HUDEP-2 (cell line): ENCODE results near the gene STAMBP.
"Not testable (repeated sequence)": the region's sequence is repeated elsewhere in the genome, so short reads cannot be mapped to it uniquely, and the experiment has no call there.

Experiments used
- DNase-seq, 76 experiments: peaks; one replicate each; lab custom pipeline; 2025; ENCODE audit not compliant: unreplicated experiment in 76 of 76; lab: John Stamatoyannopoulos, UW

STAMBP gene

DNA sequence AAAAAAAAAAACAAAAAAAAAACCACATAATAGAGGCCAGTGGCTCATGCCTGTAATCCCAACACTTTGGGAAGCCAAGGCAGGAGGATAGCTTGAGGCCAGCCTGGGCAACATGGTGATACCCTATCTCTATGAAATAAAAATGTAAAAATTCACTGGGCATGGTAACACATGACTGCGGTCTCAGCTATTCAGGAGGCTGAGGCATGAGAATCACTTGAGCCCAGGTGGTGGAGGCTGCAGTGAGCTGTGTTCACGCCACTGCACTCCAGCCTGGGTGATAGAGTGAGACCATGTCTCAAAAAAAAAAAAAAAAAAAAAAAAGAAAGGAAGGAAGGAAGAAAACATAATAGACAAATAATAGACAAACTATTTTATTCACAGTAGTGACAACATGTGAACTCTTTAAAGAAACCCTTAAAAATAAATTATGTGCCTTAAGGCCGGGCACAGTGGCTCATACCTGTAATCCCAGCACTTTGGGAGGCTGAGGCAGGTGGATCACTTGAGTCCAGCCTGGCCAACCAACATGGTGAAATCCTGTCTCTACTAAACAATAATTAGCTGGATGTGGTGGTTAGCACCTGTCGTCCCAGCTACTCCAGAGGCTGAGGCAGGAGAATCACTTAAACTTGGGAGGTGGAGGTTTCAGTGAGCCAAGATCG is 75.3 kb downstream of the STAMBP start:
- DNase-seq, result not testable (repeated sequence)

DNA sequence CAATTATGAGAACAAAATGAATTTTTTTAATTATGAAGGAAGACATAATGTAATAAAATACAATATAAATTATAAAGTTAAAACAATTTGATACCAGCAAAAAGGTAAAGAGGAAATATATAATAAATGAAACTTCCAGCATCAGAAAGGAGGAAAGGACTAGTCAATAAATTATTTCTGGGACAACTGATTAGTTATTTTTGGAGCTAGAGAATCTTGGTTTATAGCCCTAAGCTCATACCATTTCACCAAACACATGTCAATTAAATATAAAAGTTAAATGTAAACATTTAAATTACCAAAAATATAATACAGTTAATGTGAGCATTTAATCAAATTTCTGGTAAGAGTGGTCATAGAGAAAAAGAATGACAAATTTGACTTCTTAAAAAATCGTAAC is 76.2 kb downstream of the STAMBP start:
- no peak for DNase-seq

- no peak for DNase-seq
Observed at GRCh38 chr2:73906847-73907505, 78.2 kb downstream of the STAMBP start.

GRCh38 chr2:73907840-73908452 is 79.2 kb downstream of the STAMBP start:
- DNase-seq, result peak in 37 of 76 experiments; percentile 3 to 46 (median 17)

- no peak for DNase-seq
Observed at GRCh38 chr2:73908689-73909652, 80.2 kb downstream of the STAMBP start.

DNA sequence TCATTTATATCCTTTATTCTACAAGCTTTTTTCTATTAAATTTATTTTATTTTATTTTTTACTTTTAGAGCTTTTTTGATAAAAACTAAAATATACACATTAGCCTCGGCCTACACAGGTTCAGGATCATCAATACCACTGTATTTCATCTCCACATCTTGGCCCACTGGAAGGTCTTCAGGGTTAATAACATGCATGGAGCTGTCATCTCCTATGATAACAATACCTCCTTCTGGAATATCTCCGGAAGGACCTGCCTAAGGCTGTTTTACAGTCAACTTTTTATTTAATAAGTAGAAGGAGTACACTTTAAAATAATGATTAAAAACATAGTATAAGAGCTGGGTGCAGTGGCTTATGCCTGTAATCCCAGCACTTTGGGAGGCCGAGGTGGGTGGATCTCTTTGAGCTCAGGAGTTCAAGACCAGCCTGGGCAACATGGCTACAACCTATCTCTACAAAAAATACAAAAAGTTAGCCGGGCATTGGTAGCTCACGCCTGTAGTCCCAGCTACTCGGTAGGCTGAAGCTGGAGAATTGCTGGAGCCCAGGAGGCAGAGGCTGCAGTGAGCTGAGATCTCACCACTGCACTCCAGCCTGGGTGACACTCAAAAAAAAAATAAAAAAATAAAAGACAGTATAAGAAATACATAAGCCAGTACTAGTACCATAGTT is 82.2 kb downstream of the STAMBP start:
- DNase-seq, result no peak

DNA sequence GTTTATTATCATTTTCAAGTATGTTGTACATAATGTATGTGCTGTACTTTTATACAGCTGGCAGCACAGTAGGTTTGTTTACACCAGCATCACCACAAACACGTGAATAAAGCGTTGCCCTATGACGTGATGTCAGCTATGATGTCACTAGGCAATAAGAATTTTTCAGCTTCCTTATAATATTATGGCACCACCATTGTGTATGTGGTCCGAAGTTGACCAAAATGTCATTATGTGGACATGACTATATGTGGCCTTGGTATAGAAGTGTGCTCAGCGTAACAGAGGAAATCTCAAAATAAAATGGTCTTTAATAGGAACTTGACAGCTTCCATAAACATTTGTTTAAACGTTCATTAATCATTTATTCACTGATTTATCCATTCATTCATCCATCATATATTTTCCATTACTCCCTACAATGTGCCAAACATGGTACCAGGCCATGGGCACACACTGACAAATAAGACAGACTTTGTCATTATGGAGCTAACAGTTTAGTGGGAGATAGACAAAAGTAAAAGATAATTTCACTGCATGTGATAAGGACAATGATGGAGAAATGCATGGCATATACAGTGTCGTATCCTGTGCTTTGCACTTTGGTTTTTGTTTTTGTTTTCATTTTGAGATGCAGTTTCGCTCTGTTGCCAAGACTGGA is 82.9 kb downstream of the STAMBP start:
- no peak for DNase-seq

- DNase-seq, result no peak
Observed at GRCh38 chr2:73913414-73914054, 84.8 kb downstream of the STAMBP start.

- no peak for DNase-seq
Observed at GRCh38 chr2:73914667-73915066, 85.9 kb downstream of the STAMBP start.

- DNase-seq, result no peak
Observed at GRCh38 chr2:73915437-73915993, 86.8 kb downstream of the STAMBP start.

- no peak for DNase-seq
Observed at GRCh38 chr2:73916666-73917065, 87.9 kb downstream of the STAMBP start.

- DNase-seq, result no peak
Observed at GRCh38 chr2:73917296-73917695, 88.5 kb downstream of the STAMBP start.

DNA sequence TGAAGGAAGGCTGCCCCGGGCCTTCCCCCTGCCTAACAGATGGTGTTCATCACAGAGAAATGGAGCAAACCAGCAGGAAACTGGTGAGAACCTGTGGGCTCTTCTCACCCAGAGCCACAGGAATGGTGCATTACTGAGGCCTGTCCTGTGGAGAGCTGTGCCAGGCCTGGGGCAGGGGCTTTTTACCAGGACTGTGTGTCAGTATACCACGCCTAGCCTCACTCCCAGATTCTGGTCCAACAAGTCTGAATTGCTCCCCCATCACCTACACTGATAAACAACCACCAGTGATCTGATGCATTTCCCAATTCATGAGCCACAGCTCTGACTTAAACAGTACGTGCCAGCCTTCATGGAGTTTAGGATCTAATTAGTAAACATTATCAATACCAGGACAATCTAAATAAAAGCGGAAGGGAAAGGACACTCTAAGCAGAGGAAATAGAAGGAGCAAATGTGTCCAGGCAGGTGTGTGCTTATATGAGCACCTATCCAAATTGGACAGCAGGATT is 89.0 kb downstream of the STAMBP start:
- no peak for DNase-seq

DNA sequence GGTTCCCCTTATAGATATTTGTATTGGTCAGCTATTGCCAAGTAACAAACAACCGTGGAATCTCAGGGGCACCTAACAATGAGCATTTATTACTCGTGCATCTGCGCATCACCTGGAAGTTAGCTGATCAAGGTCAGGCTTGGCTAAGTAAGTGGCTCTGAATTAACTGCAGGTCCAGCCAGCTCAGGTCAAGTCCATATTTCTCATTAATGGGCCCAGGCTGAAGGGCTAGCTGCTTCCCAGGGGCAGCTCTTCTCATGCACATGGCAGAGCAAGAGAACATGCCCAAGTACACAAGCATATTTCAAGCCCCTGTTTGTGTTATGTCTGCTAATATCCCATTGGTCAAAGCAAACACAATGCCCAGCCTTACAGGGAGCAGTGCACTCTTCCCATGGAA is 90.1 kb downstream of the STAMBP start:
- DNase-seq, result no peak

DNA sequence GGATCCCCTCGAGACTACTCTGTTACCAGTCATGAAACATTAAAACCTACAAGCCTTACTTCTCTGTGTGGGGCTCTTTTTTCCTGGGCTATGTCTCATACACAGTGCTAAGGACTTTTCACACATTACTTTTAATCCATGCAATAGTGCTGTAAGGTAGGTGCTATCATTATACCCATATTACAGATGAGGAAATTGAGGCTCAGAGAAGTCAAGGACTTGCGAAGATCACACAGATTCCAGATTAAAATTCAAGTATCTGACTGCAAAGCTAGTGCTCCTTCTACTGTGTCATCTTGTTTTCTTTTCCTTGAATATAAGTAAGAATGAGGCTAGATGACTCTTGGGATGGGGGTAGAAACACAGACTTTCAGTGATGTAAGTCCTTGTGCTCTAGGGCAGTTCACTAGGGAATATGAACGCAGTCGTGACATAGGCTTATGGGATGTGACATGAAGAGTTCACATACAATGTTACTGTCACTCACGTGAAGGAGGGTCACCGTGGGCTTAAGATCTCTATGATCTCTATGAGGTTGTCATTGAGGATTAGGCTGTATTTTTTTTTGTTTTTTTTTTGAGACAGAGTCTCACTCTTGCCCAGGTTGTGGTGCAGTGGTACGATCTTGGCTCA is 91.0 kb downstream of the STAMBP start:
- DNase-seq, result no peak

- DNase-seq, result peak in 51 of 76 experiments; percentile 4 to 61 (median 39)
Observed at GRCh38 chr2:73920577-73921545, 92.1 kb downstream of the STAMBP start.

DNA sequence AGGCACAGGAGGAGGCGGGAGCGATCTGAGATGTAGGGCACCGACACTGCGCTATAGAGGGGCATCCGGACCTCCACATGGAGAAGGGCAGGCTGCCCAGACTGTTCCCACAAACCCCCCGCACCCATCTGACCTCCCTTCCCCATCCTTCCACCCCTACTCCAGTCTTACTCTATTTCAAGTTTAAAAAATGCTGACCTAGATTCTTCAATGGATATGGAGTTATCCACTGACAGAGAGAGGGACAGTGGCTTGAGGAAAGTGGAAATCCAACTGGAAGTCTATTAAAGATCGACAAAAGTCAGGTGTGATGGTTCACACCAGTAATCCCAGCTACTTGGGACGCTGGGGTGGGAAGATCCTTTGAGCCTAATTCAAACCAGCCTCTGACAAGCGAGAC is 92.8 kb downstream of the STAMBP start:
- no peak for DNase-seq
